SH-SY5Y (cell line): ENCODE results near the gene LNX1.

Experiments used
- GATA2 ChIP-seq: IDR thresholded peaks from 2 replicates; pipeline ENCODE4 v1.6.1; 2011; ENCODE audit warnings: mild to moderate bottlenecking, low read depth, low read length
- GATA3 ChIP-seq: IDR thresholded peaks from 2 replicates; pipeline ENCODE4 v1.6.1; 2011; ENCODE audit warnings: low read depth, mild to moderate bottlenecking, low read length, moderate library complexity

The LNX1 gene

GRCh38 chr4:53592122-53592521 is 836 bp upstream of the LNX1 start:
- TF ChIP-seq GATA2: no peak
- no peak for TF ChIP-seq GATA3

- TF ChIP-seq GATA3 (no peak), GATA2 (no peak)
Measured at GRCh38 chr4:53590187-53590586, 1.1 kb downstream of the LNX1 start.

GRCh38 chr4:53589511-53589910 is 1.8 kb downstream of the LNX1 start:
- TF ChIP-seq GATA2 (no peak), GATA3 (no peak)

- no peak for TF ChIP-seq GATA3
- TF ChIP-seq GATA2: no peak
Measured at GRCh38 chr4:53587135-53587534, 4.2 kb downstream of the LNX1 start.

GRCh38 chr4:53586121-53586816 is 5.0 kb downstream of the LNX1 start:
- TF ChIP-seq GATA2 (no peak), GATA3 (no peak)

- no peak for TF ChIP-seq GATA3
- no peak for TF ChIP-seq GATA2
Measured at GRCh38 chr4:53584658-53585057, 6.6 kb downstream of the LNX1 start.

- TF ChIP-seq GATA3: no peak
- TF ChIP-seq GATA2: no peak
Measured at GRCh38 chr4:53583513-53583912, 7.8 kb downstream of the LNX1 start.

GRCh38 chr4:53582194-53582593 is 9.1 kb downstream of the LNX1 start:
- no peak for TF ChIP-seq GATA3

- no peak for TF ChIP-seq GATA2
- no peak for TF ChIP-seq GATA3
Measured at GRCh38 chr4:53580274-53580673, 11.0 kb downstream of the LNX1 start.

- TF ChIP-seq GATA2: no peak
- TF ChIP-seq GATA3: no peak
Measured at GRCh38 chr4:53579826-53580225, 11.5 kb downstream of the LNX1 start.

GRCh38 chr4:53576676-53577372 is 14.5 kb downstream of the LNX1 start:
- TF ChIP-seq GATA2: no peak
- no peak for TF ChIP-seq GATA3

GRCh38 chr4:53576071-53576617 is 15.1 kb downstream of the LNX1 start:
- TF ChIP-seq GATA2 (no peak), GATA3 (no peak)

- TF ChIP-seq GATA2: no peak
Measured at GRCh38 chr4:53575552-53575951, 15.7 kb downstream of the LNX1 start.

GRCh38 chr4:53574528-53574927 is 16.8 kb downstream of the LNX1 start:
- TF ChIP-seq GATA2 (no peak), GATA3 (no peak)

GRCh38 chr4:53573696-53574095 is 17.6 kb downstream of the LNX1 start:
- TF ChIP-seq GATA3 (no peak), GATA2 (no peak)
